ENCODE data around the gene TMEM245. TPM values are rescaled to one million over a fixed set of nuclear protein-coding genes. Genes with fewer than 3 reads are reported as not detected.

The TMEM245 gene
- total RNA-seq, 4 donors from 2014 or later: 109 to 192 (median 137) TPM

DNA sequence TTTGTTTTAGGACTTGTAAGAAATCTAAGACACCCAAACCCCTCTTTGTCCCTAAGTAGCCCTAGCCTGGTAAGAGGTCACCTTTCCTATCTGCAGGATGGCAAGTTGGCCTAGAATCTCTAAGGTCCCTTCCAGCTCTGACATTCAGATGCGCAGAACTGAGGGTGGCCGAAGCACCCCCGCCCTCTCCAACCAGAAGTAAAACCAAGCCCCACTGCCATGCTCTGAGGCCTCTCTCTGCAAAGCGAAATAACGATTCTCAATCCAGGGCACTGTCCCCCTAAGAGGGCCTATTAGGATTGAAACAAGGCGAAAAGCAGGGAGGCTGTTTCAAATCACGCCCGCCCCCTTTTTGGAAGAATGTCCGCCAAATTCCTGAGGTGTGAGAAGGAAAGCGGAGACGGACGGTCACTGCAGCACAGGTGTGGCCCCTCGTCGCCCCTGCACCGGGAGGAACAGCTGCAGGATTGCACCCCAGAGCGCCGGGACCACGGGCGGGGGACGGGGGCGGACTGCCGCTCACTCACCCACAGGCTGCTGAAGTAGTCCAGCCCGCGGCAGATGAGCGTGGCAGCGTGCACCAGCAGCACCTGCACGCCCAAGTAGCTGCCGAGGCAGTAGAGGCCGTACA is 824 bp downstream of the TMEM245 start:
- H3K27ac ChIP-seq (replicated peaks in 1 of 4): peak overlapping the region; percentile 87 to 98 (median 94)
- TF ChIP-seq, protein P1, sequence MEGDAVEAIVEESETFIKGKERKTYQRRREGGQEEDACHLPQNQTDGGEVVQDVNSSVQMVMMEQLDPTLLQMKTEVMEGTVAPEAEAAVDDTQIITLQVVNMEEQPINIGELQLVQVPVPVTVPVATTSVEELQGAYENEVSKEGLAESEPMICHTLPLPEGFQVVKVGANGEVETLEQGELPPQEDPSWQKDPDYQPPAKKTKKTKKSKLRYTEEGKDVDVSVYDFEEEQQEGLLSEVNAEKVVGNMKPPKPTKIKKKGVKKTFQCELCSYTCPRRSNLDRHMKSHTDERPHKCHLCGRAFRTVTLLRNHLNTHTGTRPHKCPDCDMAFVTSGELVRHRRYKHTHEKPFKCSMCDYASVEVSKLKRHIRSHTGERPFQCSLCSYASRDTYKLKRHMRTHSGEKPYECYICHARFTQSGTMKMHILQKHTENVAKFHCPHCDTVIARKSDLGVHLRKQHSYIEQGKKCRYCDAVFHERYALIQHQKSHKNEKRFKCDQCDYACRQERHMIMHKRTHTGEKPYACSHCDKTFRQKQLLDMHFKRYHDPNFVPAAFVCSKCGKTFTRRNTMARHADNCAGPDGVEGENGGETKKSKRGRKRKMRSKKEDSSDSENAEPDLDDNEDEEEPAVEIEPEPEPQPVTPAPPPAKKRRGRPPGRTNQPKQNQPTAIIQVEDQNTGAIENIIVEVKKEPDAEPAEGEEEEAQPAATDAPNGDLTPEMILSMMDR (IDR thresholded peaks at IDR 0.05): no peak
- TF ChIP-seq POLR2AphosphoS5 (IDR thresholded peaks at IDR 0.05) (peak in 1 of 2 donors; percentile 1), POLR2A (IDR thresholded peaks at IDR 0.05; ENCODE audit: low read depth) (no peak), EP300 (IDR thresholded peaks at IDR 0.05) (no peak)
- no peaks in the 10 kb centered on the region for H3K9me3 ChIP-seq
- H3K36me3 ChIP-seq: no peaks in the 10 kb centered on the region
- peaks cover 41 to 56% (median 55%) of the 10 kb centered on the region in 4 donors for H3K4me1 ChIP-seq
- intact Hi-C loops (cut with DNase I): loop anchor here (5.0 kb wide), 1 partner anchor 107 kb away; the partner anchor contains the start of gene CTNNAL1
- 3% methylated on average over 9 of the region's 29 CpGs for WGBS
- H3K27me3 ChIP-seq: no peaks in the 10 kb centered on the region
- no peak for DNase-seq (ENCODE audit: extremely low spot score)
- H3K4me3 ChIP-seq: peak overlapping the region; percentile 69 to 99 (median 90)

DNA sequence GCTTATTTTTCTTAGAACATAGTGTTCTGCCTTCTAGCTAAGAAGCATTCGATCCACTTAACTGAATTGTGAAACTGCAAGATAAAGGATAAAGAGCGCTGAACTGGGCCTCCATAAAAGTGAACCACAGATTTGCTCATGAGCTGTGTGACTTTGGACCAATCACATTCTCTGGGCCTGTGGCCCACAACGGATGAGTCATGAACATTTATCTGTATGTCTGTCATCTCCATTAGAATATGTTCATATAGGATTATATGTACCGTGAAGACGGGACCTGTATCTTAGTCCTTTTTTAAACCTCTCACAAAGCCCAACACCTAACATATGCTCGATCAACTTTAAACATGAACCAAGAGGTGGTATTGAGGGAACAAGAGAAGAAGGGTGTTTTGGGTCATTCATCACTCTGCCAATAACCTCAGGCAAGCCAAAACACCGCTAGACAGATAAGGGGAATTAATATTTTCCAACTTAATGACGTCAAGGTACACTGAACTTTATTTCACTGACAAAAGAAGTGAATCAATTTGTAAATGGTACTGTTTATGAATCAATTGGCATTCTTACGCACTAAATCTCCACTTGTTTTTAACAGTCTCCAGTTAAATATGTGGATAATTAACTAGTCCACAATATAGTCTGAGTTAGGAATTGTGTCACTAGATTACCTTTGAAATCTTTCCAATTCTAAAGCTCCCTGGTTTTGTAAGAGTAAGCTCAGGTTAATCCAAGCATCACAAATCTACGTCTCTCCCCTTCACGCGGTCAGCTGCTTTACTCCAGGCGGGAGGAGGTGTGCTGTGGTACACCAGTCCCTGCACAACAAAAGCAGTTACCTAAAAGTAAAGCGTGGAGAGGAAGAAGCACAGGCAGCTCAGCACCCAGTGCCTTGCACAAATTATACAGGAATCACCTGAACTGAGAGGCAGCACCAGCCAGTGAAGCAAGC is 1.6 kb downstream of the TMEM245 start:
- DNase-seq (ENCODE audit: extremely low spot score): no peak
- WGBS: 36% methylated on average over 14 of the region's 14 CpGs
- Histone ChIP-seq H3K4me1 (peaks cover 47 to 64% (median 63%) of the 10 kb centered on the region in 4 donors), H3K27me3 (no peaks in the 10 kb centered on the region), H3K36me3 (no peaks in the 10 kb centered on the region), H3K4me3 (peak overlapping the region; percentile 69 to 99 (median 90)), H3K9me3 (no peaks in the 10 kb centered on the region), H3K27ac (replicated peaks in 1 of 4) (peak overlapping the region; percentile 87 to 98 (median 94))
- intact Hi-C loops (cut with DNase I): loop anchor here (5.0 kb wide), 1 partner anchor 106 kb away; the partner anchor contains the start of gene CTNNAL1
- TF ChIP-seq, protein P1 (IDR thresholded peaks at IDR 0.05): no peak
- TF ChIP-seq POLR2A (IDR thresholded peaks at IDR 0.05; ENCODE audit: low read depth) (no peak), POLR2AphosphoS5 (IDR thresholded peaks at IDR 0.05) (peak in 1 of 2 donors; percentile 45), EP300 (IDR thresholded peaks at IDR 0.05) (no peak)

DNA sequence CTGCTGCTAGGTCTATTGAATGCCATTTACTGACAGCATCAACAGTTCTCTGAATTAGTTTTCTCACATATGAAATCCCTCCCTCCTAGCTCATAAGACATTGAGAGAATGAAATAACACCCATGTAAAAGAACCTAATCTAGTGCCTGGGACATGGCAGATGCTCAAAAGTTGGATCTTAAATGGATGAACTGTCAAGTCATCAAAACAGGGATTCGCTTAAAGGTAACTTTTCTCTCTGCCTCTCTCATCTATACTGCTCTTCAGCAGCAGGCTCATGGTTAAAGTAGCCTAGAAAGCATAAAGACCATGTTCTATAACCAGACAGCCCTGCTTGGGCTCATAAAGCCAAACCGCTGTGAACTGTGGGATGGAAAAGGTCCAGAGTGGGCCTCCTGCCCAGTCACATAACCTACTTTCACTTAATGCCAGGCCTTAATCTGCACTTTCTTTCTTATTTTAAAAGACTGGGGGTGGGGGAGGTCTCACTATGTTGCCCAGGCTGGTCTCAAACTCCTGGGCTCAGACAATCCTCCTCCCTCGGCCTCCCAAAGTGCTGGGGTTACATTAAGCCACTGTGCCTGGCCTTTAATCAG is 3.7 kb downstream of the TMEM245 start:
- peak overlapping the region; percentile 87 to 98 (median 94) for H3K27ac ChIP-seq (replicated peaks in 1 of 4)
- no peak for DNase-seq (ENCODE audit: extremely low spot score)

DNA sequence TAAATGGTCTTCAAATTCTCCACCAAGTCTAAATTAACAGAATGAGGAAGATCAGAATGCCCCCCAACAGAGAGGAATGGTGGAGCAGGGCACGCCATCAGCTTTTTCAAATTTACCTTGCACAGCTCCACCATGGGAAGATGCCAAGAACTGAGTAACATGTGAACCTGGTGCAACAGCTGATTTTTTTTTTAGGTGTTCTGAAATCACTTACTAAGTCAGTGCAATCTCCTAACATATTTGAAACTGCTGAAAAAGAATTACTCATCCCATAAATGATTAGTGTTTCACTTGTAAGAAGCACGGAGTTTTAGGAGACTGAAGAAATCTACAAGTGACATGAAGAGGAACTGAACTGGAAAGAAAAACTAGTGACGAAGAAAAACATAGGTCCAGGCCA is 5.1 kb downstream of the TMEM245 start:
- 44% methylated on average over 3 of the region's 3 CpGs for WGBS
- Histone ChIP-seq H3K27ac (replicated peaks in 1 of 4) (peak overlapping the region; percentile 87 to 98 (median 94)), H3K4me3 (peak overlapping the region in 3 of 4 donors; percentile 21 to 31 (median 22)), H3K4me1 (peaks cover 77 to 93% (median 91%) of the 10 kb centered on the region in 4 donors), H3K27me3 (no peaks in the 10 kb centered on the region), H3K36me3 (no peaks in the 10 kb centered on the region), H3K9me3 (no peaks in the 10 kb centered on the region)
- intact Hi-C loops (cut with DNase I): loop anchor here (5.0 kb wide), 1 partner anchor 102 kb away; the partner anchor contains the start of gene CTNNAL1
- DNase-seq (ENCODE audit: extremely low spot score): no peak
- no peak for TF ChIP-seq EP300 (IDR thresholded peaks at IDR 0.05)
- TF ChIP-seq POLR2AphosphoS5 (IDR thresholded peaks at IDR 0.05): no peak
- TF ChIP-seq POLR2A (IDR thresholded peaks at IDR 0.05; ENCODE audit: low read depth): no peak
- TF ChIP-seq, protein P1 (IDR thresholded peaks at IDR 0.05): no peak

More for the DNA sequence above, 3.7 kb downstream of the TMEM245 start:
- peak overlapping the region in 1 of 4 donors; percentile 4 for H3K4me3 ChIP-seq
- WGBS: 69% methylated on average over 3 of the region's 3 CpGs
- intact Hi-C loops (cut with DNase I): loop anchor here (5.0 kb wide), 1 partner anchor 104 kb away; the partner anchor contains the start of gene CTNNAL1
- peaks cover 64 to 85% (median 84%) of the 10 kb centered on the region in 4 donors for H3K4me1 ChIP-seq
- H3K36me3 ChIP-seq: no peaks in the 10 kb centered on the region
- no peaks in the 10 kb centered on the region for H3K9me3 ChIP-seq
- H3K27me3 ChIP-seq: no peaks in the 10 kb centered on the region
- TF ChIP-seq, protein P1 (IDR thresholded peaks at IDR 0.05): no peak
- TF ChIP-seq EP300 (IDR thresholded peaks at IDR 0.05): no peak
- peak in 1 of 2 donors; percentile 11 for TF ChIP-seq POLR2AphosphoS5 (IDR thresholded peaks at IDR 0.05)
- TF ChIP-seq POLR2A (IDR thresholded peaks at IDR 0.05; ENCODE audit: low read depth): no peak

All from esophagus muscularis mucosa (tissue), 4 donors.